Measurements from ENCODE around the gene CDC42EP3.

- TF ChIP-seq CTCF (IDR thresholded peaks at IDR 0.05; ENCODE audit: poor library complexity, severe bottlenecking) (no peak), EZH2 (IDR thresholded peaks at IDR 0.05; ENCODE audit: borderline replicate concordance, insufficient read depth, low read length, poor library complexity, severe bottlenecking) (no peak), SMC3 (conservative IDR thresholded peaks at IDR 0.05; ENCODE audit: poor library complexity) (no peak), POLR2AphosphoS5 (IDR thresholded peaks at IDR 0.05) (no peak), RAD21 (conservative IDR thresholded peaks at IDR 0.05) (no peak)
Measured at GRCh38 chr2:37656512-37657423, 14.7 kb downstream of the CDC42EP3 start.

All from neural cell (in vitro differentiated cells).